HepG2 (cell line): ENCODE data around the gene APBA1. TPM values are rescaled to one million over a fixed set of nuclear protein-coding genes. Genes with fewer than 3 reads are reported as not detected.

Source experiments
- ATAC-seq: fragments of 200-7000 bp; cut with Tn5 transposase; 3 replicates; pipeline ENCODE4 v1.9.1; 2020; ENCODE audit warnings: mild to moderate bottlenecking, moderate library complexity
- BruUV-seq: library from RNA; stranded (reverse); fragments of 400-500 nt; replicated peaks from 2 replicates; lab custom pipeline; 2021; lab: Mats Ljungman, UMichigan
- CTCF ChIA-PET: fragments of 300-600 bp; formaldehyde crosslinking; extraction: SDS; loops from one replicate; lab custom pipeline; 2021; ENCODE audit warnings: low total read pairs, inconsistent platforms, low intra/inter-chr PET ratio; lab: Yijun Ruan, JAX
- POLR2A ChIA-PET: fragments of 350-600 bp; sonication (Branson Sonifier 250); formaldehyde crosslinking; loops from one replicate; lab custom pipeline; 2020; ENCODE audit warnings: antibody characterized with exemption, inconsistent platforms; lab: Yijun Ruan, JAX
- DNase-seq: peaks from one replicate; pipeline ENCODE4 v3.0.0-alpha.2; 2015; ENCODE audit warnings: low spot score
- FAIRE-seq: peaks from 3 replicates; lab custom pipeline; 2011; peaks lifted over from hg19 to GRCh38; lab: Jason Lieb, UNC
- H2AFZ ChIP-seq: one replicate; pipeline ENCODE4 v1.6.1; 2011; ENCODE audit warnings: low read length, inconsistent platforms
- H3K27ac ChIP-seq: fragments of 300-600 bp; 3 replicates; pipeline ENCODE4 v1.8.0; 2011; ENCODE audit warnings: mixed run types, mild to moderate bottlenecking, mixed read lengths, low read length, inconsistent platforms; ENCODE audit not compliant: insufficient read depth; ENCODE audit errors: extremely low read length
- H3K27me3 ChIP-seq, 2 experiments: fragments of 200-600 bp in 1 of 2; 2 replicates in 1 of 2; 3 replicates in 1 of 2; pipeline versions ENCODE4 v1.6.0 to v1.8.0; 2011; ENCODE audit warnings: low read length in 2 of 2, mild to moderate bottlenecking in 2 of 2, moderate library complexity in 2 of 2, inconsistent platforms in 1 of 2; ENCODE audit not compliant: insufficient read depth in 2 of 2, control insufficient read depth in 1 of 2
- H3K36me3 ChIP-seq, 2 experiments: fragments of 200-600 bp in 1 of 2; replicated peaks in 1 of 2; 2 replicates in 1 of 2; 3 replicates in 1 of 2; pipeline versions ENCODE4 v1.5.1 to v1.8.0; 2011; ENCODE audit warnings: low read length in 2 of 2, inconsistent platforms in 1 of 2; ENCODE audit not compliant: insufficient read depth in 2 of 2, control insufficient read depth in 1 of 2
- H3K4me1 ChIP-seq: 2 replicates; pipeline ENCODE4 v1.5.1; 2012; ENCODE audit warnings: low read length, inconsistent platforms; ENCODE audit not compliant: insufficient read depth
- H3K4me2 ChIP-seq: 2 replicates; pipeline ENCODE4 v1.6.0; 2011; ENCODE audit warnings: low read depth, low read length, inconsistent platforms
- H3K4me3 ChIP-seq, 3 experiments: fragments of 200-600 bp in 1 of 3; sonication (generic), shearing (Covaris generic) in 1 of 3; replicated peaks in 1 of 3; 2 replicates each; pipeline ENCODE4 v1.5.1; 2011 to 2016; ENCODE audit warnings: low read length in 3 of 3, inconsistent platforms in 2 of 3, low read depth in 2 of 3, mild to moderate bottlenecking in 2 of 3, control low read depth in 1 of 3, mixed read lengths in 1 of 3; ENCODE audit not compliant: insufficient read depth in 1 of 3
- H3K79me2 ChIP-seq: one replicate; pipeline ENCODE4 v1.6.1; 2011; ENCODE audit warnings: low read length, inconsistent platforms; ENCODE audit not compliant: insufficient read depth
- H3K9ac ChIP-seq: 2 replicates; pipeline ENCODE4 v1.6.0; 2011; ENCODE audit warnings: mild to moderate bottlenecking, low read depth, low read length, inconsistent platforms; ENCODE audit not compliant: insufficient read depth
- H3K9me3 ChIP-seq: 2 replicates; pipeline ENCODE4 v1.5.1; 2012; ENCODE audit warnings: mild to moderate bottlenecking, low read length
- H4K20me1 ChIP-seq: 2 replicates; pipeline ENCODE4 v1.6.0; 2011; ENCODE audit warnings: inconsistent platforms, mild to moderate bottlenecking, low read length, moderate library complexity; ENCODE audit not compliant: insufficient read depth
- HMG20A ChIP-seq: IDR thresholded peaks from 2 replicates; pipeline ENCODE4 v1.6.1; 2016; ENCODE audit warnings: borderline replicate concordance
- RXRA ChIP-seq: sonication (generic); formaldehyde crosslinking; IDR thresholded peaks from 2 replicates; pipeline ENCODE4 v1.5.1; 2020; ENCODE audit warnings: missing genetic modification reagents
- ZNF570 ChIP-seq: sonication (generic); formaldehyde crosslinking; IDR thresholded peaks from 2 replicates; pipeline ENCODE4 v1.4.0; 2020; ENCODE audit warnings: mild to moderate bottlenecking, missing genetic modification reagents, borderline replicate concordance
- WGBS: methylation state at CpG from one replicate; pipeline ENCODE4 v1.1.6; 2017; ENCODE audit warnings: low lambda C conversion rate; 5-methylcytosine and 5-hydroxymethylcytosine counted together
- in situ Hi-C: cut with HindIII; loops from 2 replicates; pipeline ENCODE4 v1.10.0; 2017; ENCODE audit warnings: low pct_unique_long_range_greater_than_20kb; ENCODE audit not compliant: extremely low pct_ligation_motif_present
- intact Hi-C: fragments of 100-400 bp; cut with micrococcal nuclease; formaldehyde crosslinking; loops from one replicate; pipeline ENCODE4 v1.10.0; 2022; ENCODE audit not compliant: unreplicated experiment
- polyA plus RNA-seq, 8 experiments: library from polyadenylated mRNA; depleted of rRNA in 3 of 8; stranded (reverse) in 7 of 8; unstranded in 1 of 8; fragments of >200 nt; fragmentation: Illumina TruSeq in 4 of 8; extraction: Trizol in 4 of 8; gene quantifications; 2 replicates each; pipeline versions ENCODE4 v1.2.1 to v1.2.3, GENCODE V29; 2011 to 2016; ENCODE audit warnings: low read depth in 4 of 8, missing spikeins in 1 of 8, mixed read lengths in 1 of 8; ENCODE audit not compliant: insufficient read depth in 1 of 8
- total RNA-seq, 5 experiments: library from RNA; depleted of rRNA; stranded (reverse); fragments of >200 nt; fragmentation: Illumina TruSeq; extraction: Trizol; gene quantifications; 2 replicates each; pipeline ENCODE4 v1.2.3, GENCODE V29; 2016; ENCODE audit warnings: low read depth in 1 of 5
- TF ChIP-seq, protein P1 (sequence below): fragments of 450-650 bp; IDR thresholded peaks from 2 replicates; pipeline ENCODE4 v1.6.1; 2017; ENCODE audit warnings: mild to moderate bottlenecking
- TF ChIP-seq, protein P2 (sequence below), 2 experiments: fragments of 450-650 bp in 1 of 2; sonication (generic) in 1 of 2; formaldehyde crosslinking; IDR thresholded peaks; 2 replicates each; pipeline versions ENCODE4 v1.5.0 to v1.8.0; 2020 to 2022; ENCODE audit warnings: mild to moderate bottlenecking in 1 of 2, missing genetic modification reagents in 1 of 2

The APBA1 gene
- total and polyA plus RNA-seq, 2 of the 13 experiments (the other 11 are each of a cell fraction or from before 2014, with no cell fraction given), result 0.15 TPM; not detected in 1

DNA sequence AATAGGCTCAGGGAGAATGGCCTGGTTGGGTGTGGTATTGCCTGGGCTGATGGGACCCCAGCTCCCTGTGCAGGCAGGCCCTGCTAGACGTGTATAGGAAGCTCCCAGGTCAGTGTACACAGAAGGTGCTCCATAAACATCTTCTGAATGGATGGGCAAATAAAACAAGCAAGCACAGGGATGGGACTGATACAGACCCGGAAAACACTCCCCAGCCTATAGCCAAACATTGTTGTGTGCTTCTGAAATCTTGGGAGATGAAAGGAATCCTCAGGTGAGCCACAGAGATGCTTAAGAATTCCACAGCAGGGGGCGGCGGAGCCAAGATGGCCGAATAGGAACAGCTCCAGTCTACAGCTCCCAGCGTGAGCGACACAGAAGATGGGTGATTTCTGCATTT is 195.4 kb downstream of the APBA1 start:
- no peak overlapping the region for H3K4me2 ChIP-seq
- no TSS peak for BruUV-seq
- in situ Hi-C loops, result no loop called here
- H3K9ac ChIP-seq, result no peak overlapping the region
- ChIA-PET POLR2A (no interaction called here), CTCF (no interaction called here)
- H2AFZ ChIP-seq, result no peak overlapping the region
- H3K27ac ChIP-seq, result no peak overlapping the region
- intact Hi-C loops, result no loop called here
- TF ChIP-seq, protein P1, sequence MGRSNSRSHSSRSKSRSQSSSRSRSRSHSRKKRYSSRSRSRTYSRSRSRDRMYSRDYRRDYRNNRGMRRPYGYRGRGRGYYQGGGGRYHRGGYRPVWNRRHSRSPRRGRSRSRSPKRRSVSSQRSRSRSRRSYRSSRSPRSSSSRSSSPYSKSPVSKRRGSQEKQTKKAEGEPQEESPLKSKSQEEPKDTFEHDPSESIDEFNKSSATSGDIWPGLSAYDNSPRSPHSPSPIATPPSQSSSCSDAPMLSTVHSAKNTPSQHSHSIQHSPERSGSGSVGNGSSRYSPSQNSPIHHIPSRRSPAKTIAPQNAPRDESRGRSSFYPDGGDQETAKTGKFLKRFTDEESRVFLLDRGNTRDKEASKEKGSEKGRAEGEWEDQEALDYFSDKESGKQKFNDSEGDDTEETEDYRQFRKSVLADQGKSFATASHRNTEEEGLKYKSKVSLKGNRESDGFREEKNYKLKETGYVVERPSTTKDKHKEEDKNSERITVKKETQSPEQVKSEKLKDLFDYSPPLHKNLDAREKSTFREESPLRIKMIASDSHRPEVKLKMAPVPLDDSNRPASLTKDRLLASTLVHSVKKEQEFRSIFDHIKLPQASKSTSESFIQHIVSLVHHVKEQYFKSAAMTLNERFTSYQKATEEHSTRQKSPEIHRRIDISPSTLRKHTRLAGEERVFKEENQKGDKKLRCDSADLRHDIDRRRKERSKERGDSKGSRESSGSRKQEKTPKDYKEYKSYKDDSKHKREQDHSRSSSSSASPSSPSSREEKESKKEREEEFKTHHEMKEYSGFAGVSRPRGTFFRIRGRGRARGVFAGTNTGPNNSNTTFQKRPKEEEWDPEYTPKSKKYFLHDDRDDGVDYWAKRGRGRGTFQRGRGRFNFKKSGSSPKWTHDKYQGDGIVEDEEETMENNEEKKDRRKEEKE, result no peak
- TF ChIP-seq ZNF570 (CRISPR knock-in tag), result no peak
- TF ChIP-seq HMG20A (CRISPR knock-in tag), result no peak
- TF ChIP-seq, protein P2, sequence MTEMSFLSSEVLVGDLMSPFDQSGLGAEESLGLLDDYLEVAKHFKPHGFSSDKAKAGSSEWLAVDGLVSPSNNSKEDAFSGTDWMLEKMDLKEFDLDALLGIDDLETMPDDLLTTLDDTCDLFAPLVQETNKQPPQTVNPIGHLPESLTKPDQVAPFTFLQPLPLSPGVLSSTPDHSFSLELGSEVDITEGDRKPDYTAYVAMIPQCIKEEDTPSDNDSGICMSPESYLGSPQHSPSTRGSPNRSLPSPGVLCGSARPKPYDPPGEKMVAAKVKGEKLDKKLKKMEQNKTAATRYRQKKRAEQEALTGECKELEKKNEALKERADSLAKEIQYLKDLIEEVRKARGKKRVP (CRISPR knock-in tag; IDR thresholded peaks at IDR 0.05), result no peak
- TF ChIP-seq RXRA (CRISPR knock-in tag), result no peak
- no peaks in the 10 kb centered on the region for H3K4me1 ChIP-seq
- H3K9me3 ChIP-seq, result no peaks in the 10 kb centered on the region
- no peaks in the 10 kb centered on the region for H3K79me2 ChIP-seq
- no peak for ATAC-seq
- 0 out of 5 replicates have a peak, but pooled peaks cover 0 to 3% of the 10 kb centered on the region in 2 experiments for H3K27me3 ChIP-seq
- no peak for DNase-seq
- no peaks in the 10 kb centered on the region for H3K36me3 ChIP-seq
- H4K20me1 ChIP-seq, result no peaks in the 10 kb centered on the region
- FAIRE-seq, result no peak
- H3K4me3 ChIP-seq, result no peak overlapping the region
- whole genome bisulfite sequencing, result 77% methylated on average over 7 of the region's 7 CpGs
